Measurements from ENCODE around the gene ZNF225. TPM values are rescaled to one million over a fixed set of nuclear protein-coding genes. Genes with fewer than 3 reads are reported as not detected.
A peak's percentile ranks its signal among the peaks of the same experiment; 100 is the strongest.
"Not testable (repeated sequence)": the region's sequence is repeated elsewhere in the genome, so short reads cannot be mapped to it uniquely, and the experiment has no call there.

Gene ZNF225
- total and polyA plus RNA-seq, 12 donors = 1.2 to 5.0 (median 3.1) TPM

DNA sequence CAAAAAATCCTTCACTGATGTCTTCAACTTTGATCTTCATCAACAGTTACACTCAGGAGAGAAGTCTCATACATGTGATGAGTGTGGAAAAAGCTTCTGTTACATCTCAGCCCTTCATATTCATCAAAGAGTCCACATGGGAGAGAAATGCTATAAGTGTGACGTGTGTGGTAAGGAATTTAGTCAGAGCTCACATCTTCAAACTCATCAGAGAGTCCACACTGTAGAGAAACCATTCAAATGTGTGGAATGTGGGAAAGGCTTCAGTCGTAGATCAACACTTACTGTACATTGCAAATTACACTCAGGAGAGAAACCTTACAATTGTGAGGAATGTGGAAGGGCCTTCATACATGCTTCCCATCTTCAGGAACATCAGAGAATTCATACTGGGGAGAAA, 43.3 kb downstream of the ZNF225 start:
- no peak for ATAC-seq

DNA sequence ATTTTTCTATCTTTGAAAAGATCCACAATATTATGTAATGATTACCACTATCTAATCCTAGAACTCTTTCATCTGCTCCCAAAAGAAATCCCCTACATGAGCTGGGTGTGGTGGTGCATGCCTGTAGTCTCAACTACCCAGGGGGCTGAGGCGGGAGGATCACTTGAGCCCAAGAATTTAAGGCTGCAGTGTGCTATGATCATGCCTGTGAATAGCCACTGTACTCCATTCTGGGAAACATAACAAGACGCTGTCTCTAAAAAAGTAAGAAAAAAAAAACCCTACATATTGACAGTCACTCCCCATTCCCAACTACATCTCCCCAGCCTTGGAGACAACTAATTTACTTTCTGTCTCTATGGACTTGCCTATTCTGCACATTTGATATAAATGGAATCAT, 50.6 kb downstream of the ZNF225 start:
- Histone ChIP-seq H3K27me3 (no peaks in the 10 kb centered on the region), H3K27ac (no peak overlapping the region), H3K9me3 (peaks cover 0 to 75% (median 27%) of the 10 kb centered on the region in 11 donors), H3K36me3 (peaks cover 0 to 31% (median 17%) of the 10 kb centered on the region in 9 donors), H3K4me1 (peaks cover 0 to 17% (median 12%) of the 10 kb centered on the region in 9 donors), H3K4me3 (peak overlapping the region in 1 of 10 donors; percentile 55)
- TF ChIP-seq, protein P1, sequence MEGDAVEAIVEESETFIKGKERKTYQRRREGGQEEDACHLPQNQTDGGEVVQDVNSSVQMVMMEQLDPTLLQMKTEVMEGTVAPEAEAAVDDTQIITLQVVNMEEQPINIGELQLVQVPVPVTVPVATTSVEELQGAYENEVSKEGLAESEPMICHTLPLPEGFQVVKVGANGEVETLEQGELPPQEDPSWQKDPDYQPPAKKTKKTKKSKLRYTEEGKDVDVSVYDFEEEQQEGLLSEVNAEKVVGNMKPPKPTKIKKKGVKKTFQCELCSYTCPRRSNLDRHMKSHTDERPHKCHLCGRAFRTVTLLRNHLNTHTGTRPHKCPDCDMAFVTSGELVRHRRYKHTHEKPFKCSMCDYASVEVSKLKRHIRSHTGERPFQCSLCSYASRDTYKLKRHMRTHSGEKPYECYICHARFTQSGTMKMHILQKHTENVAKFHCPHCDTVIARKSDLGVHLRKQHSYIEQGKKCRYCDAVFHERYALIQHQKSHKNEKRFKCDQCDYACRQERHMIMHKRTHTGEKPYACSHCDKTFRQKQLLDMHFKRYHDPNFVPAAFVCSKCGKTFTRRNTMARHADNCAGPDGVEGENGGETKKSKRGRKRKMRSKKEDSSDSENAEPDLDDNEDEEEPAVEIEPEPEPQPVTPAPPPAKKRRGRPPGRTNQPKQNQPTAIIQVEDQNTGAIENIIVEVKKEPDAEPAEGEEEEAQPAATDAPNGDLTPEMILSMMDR (IDR thresholded peaks at IDR 0.05) = no peak
- intact Hi-C loops (cut with DNase I) = loop anchor here in 5 of 10 donors (1.0 to 10.0 kb wide), 9 partner anchors 22 to 141 kb away; partner anchors contain the start of genes ZNF225 (in 4 of the 5), ZNF234 (in 2 of the 5) and ZNF227 (in 1 of the 5)
- 91 to 93% methylated on average over 2 of the region's 2 CpGs for WGBS, 2 donors
- ATAC-seq (no peak), DNase-seq (no peak)

More for the DNA sequence above, 43.3 kb downstream of the ZNF225 start:
- Histone ChIP-seq H3K36me3 (peaks cover 15 to 73% (median 63%) of the 10 kb centered on the region in 9 donors), H3K4me1 (peaks cover 0 to 8% (median 0%) of the 10 kb centered on the region in 9 donors), H3K9me3 (peaks cover 5 to 99% (median 73%) of the 10 kb centered on the region in 11 donors), H3K4me3 (no peak overlapping the region), H3K27me3 (no peaks in the 10 kb centered on the region), H3K27ac (no peak overlapping the region)
- no peak for DNase-seq
- intact Hi-C loops (cut with DNase I) = no loop called here
- 94 to 98% methylated on average over 2 of the region's 2 CpGs for WGBS, 2 donors
- TF ChIP-seq, protein P1 (IDR thresholded peaks at IDR 0.05) = no peak

DNA sequence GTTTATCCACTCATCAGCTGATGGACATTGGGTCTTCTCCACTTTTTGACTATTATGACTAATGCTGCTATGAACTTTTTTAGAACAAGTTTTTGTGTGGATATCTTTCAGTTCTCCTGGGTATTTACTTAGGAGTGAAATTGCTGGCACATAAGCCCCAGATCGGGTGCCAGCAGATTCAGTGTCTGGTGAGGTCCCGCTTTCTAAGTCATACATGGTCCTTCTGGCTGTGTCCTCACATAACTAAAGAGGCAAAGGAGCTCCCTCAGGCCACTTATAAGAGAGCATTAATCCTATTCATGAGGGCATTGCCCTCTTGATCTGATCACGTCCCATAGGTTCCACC, 51.1 kb downstream of the ZNF225 start:
- intact Hi-C loops (cut with DNase I) = loop anchor here in 5 of 10 donors (1.0 to 10.0 kb wide), 9 partner anchors 23 to 140 kb away; partner anchors contain the start of genes ZNF225 (in 4 of the 5), ZNF234 (in 2 of the 5) and ZNF227 (in 1 of the 5)
- H3K4me3 ChIP-seq = peak overlapping the region in 9 of 10 donors; percentile 18 to 86 (median 70)
- H3K36me3 ChIP-seq = peaks cover 0 to 37% (median 22%) of the 10 kb centered on the region in 9 donors
- WGBS, 2 donors = 64 to 65% methylated on average over 3 of the region's 3 CpGs
- peak overlapping the region in 9 of 10 donors; percentile 49 to 92 (median 88) for H3K27ac ChIP-seq
- peaks cover 0 to 75% (median 24%) of the 10 kb centered on the region in 11 donors for H3K9me3 ChIP-seq
- DNase-seq (no peak), ATAC-seq (peak in 3 of 8 donors; percentile 1 to 5 (median 1))
- TF ChIP-seq, protein P1 (IDR thresholded peaks at IDR 0.05) = no peak
- H3K4me1 ChIP-seq = peaks cover 0 to 17% (median 12%) of the 10 kb centered on the region in 9 donors
- no peaks in the 10 kb centered on the region for H3K27me3 ChIP-seq

DNA sequence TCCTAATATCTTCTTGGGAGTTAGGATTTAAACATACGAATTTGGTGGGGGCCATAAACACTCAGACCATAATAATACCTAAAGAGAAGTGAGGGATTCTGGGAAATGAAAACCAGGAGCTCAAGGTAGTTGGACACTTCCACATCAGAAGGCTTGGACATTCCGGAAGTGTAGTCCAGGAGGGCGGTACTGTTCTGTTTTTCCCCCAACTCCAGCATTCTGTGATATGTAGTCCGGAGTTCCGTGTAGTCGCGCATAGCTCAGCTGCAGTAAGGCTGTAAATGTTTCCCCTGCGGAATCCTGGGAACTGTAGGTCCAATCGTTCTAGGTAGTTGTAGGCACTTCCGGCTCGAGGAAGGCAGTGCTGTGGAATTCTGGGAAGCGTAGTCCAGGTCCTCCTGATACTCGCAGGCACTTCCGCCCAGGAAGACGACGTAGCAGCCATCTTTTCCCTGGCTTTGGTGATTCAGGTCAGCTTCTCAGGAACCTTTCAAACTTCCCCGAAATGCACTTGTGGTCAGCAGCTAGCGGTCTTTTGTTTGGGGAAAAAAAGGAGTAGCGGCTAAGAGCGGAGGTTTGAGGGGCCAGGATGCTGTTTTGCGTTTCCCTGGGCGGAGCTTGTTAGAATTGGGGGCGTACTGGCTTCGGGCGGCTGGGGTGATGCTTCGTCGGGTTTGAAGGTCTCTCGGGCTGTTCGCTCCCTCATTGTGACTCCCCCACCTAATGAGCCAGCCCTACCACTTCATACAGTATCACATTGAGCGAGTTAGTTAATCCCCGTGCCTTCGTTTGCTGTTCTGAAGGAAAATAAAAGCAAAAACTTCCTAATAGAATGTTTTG, 51.7 kb downstream of the ZNF225 start, which contains the start of gene ZNF226:
Gene ZNF226 (plus strand): TSS at position 428 of the 840 bp plus-strand sequence. CDS start 4,981 bp downstream, outside the sequence.
- peak; percentile 76 to 95 for DNase-seq
- peaks cover 0 to 17% (median 12%) of the 10 kb centered on the region in 9 donors for H3K4me1 ChIP-seq
- H3K9me3 ChIP-seq = peaks cover 0 to 75% (median 27%) of the 10 kb centered on the region in 11 donors
- H3K36me3 ChIP-seq = peaks cover 0 to 43% (median 28%) of the 10 kb centered on the region in 9 donors
- TF ChIP-seq, protein P1 (IDR thresholded peaks at IDR 0.05) = no peak
- intact Hi-C loops (cut with DNase I) = loop anchor here in 6 of 10 donors (1.0 to 10.0 kb wide), 12 partner anchors 24 to 139 kb away; partner anchors contain the start of genes ZNF225 (in 5 of the 6), ZNF227 (in 2 of the 6) and ZNF234 (in 2 of the 6)
- 0% methylated on average over 32 of the region's 32 CpGs for WGBS, 2 donors
- H3K27me3 ChIP-seq = no peaks in the 10 kb centered on the region
- ATAC-seq = peak; percentile 99 to 100 (median 100)
- H3K27ac ChIP-seq = peak within 1 kb of the TSS; percentile 31 to 92 (median 86)
- H3K4me3 ChIP-seq = peak within 1 kb of the TSS; percentile 55 to 86 (median 71)

DNA sequence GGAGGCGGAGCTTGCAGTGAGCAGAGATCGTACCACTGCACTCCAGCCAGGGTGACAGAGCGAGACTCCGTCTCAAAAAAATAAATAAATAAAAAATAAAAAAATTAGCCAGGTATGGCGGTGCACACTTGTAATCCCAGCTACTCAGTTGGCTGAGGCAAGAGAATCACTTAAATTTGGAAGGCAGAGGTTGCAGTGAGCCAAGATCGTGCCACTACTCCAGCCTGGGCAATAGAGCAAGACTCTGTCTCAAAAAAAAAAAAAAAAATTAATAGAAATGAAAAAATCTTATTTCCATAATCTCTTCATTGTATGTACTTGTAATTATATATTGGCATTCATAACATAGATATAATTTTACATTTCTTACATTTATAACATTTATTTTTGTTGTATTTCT, 57.5 kb downstream of the ZNF225 start:
- H3K27ac ChIP-seq; H3K27me3 ChIP-seq; ATAC-seq; H3K4me3 ChIP-seq; DNase-seq; intact Hi-C loops (cut with DNase I): not testable (repeated sequence)
- 97 to 98% methylated on average over 6 of the region's 6 CpGs for WGBS, 2 donors
- H3K4me1 ChIP-seq = peaks cover 0 to 10% (median 8%) of the 10 kb centered on the region in 9 donors
- H3K36me3 ChIP-seq = peaks cover 12 to 100% (median 85%) of the 10 kb centered on the region in 9 donors
- H3K9me3 ChIP-seq = peaks cover 0 to 93% (median 45%) of the 10 kb centered on the region in 11 donors

Measured in heart right ventricle (tissue), 16 donors.